ENCODE measurements around the gene NLRX1. TPM values are rescaled to one million over a fixed set of nuclear protein-coding genes. Genes with fewer than 3 reads are reported as not detected.

Gene NLRX1
- total and polyA plus RNA-seq, 10 of the 15 experiments (the other 5 are each of a cell fraction or from before 2014, with no cell fraction given), result 0.85 to 18.5 (median 10.0) TPM

GRCh38 chr11:119195680-119196079, 27.2 kb downstream of the NLRX1 start:
- peak; percentile 79 for ATAC-seq
- Histone ChIP-seq H3K79me2 (ENCODE audit: control insufficient read depth, insufficient read depth, low read length) (no peaks in the 10 kb centered on the region), H4K20me1 (ENCODE audit: control insufficient read depth, insufficient read depth) (no peaks in the 10 kb centered on the region), H3K4me3 (no peak overlapping the region), H3K27me3 (replicated peaks in 1 of 2; ENCODE audit: control insufficient read depth in 2 of 2, insufficient read depth in 2 of 2, low read length in 1 of 2) (0 out of 4 replicates have a peak, but pooled peaks cover 0 to 2% of the 10 kb centered on the region in 2 experiments), H2AFZ (ENCODE audit: control insufficient read depth, low read depth, low read length) (no peak overlapping the region), H3K36me3 (ENCODE audit: control insufficient read depth in 2 of 2, insufficient read depth in 2 of 2, low read length in 1 of 2) (no peaks in the 10 kb centered on the region), H3K27ac (ENCODE audit: control insufficient read depth, insufficient read depth) (no peak overlapping the region), H3K9me3 (replicated peaks; ENCODE audit: control insufficient read depth, insufficient read depth, low read length) (no peaks in the 10 kb centered on the region), H3K4me2 (ENCODE audit: control insufficient read depth, insufficient read depth) (no peak overlapping the region), H3K4me1 (ENCODE audit: control insufficient read depth, insufficient read depth, low read length) (no peaks in the 10 kb centered on the region), H3K9ac (ENCODE audit: control insufficient read depth, insufficient read depth, low read length) (no peak overlapping the region)
- no peak for FAIRE-seq
- intact Hi-C loops (cut with micrococcal nuclease; ENCODE audit: unreplicated experiment) (loop anchor here (5.0 kb wide), 2 partner anchors 48 to 88 kb away; partner anchors contain the start of genes ABCG4 and C2CD2L), in situ Hi-C loops (cut with MboI) (no loop called here)
- DNase-seq (ENCODE audit: low read depth, low spot score), result no peak
- ChIA-PET CTCF (interaction anchor here (0.5 to 3.5 kb wide), 20 partner anchors 10 to 241 kb away, joined by 3 to 31 read pairs (median 8); partner anchors contain the start of genes CBL, HINFP, NLRX1 and VPS11), POLR2A (interaction anchor here (0.6 to 1.5 kb wide), 4 partner anchors 9 to 196 kb away, joined by 3 to 4 read pairs (median 4); no protein-coding TSS in a partner anchor), RAD21 (ENCODE audit: unreplicated experiment) (interaction anchor here (0.6 to 1.3 kb wide), 4 partner anchors 10 to 129 kb away, joined by 3 to 6 read pairs (median 6); partner anchors contain the start of genes CBL and VPS11), SMC1A (ENCODE audit: uncharacterized antibody, unreplicated experiment) (interaction anchor here (0.6 to 2.2 kb wide), 11 partner anchors 10 to 280 kb away, joined by 3 to 12 read pairs (median 5); partner anchors contain the start of gene CBL)
- TF ChIP-seq NFYB (IDR thresholded peaks at IDR 0.05; ENCODE audit: insufficient read depth, low read depth, low read length) (0 out of 2 replicates have a peak, but pooled peaks have one; percentile 42), SP1 (IDR thresholded peaks at IDR 0.05; ENCODE audit: low read depth, low read length) (peak; percentile 61), CBX3 (IDR thresholded peaks at IDR 0.05; ENCODE audit: borderline replicate concordance, low read depth) (no peak)
- TF ChIP-seq, protein P1, sequence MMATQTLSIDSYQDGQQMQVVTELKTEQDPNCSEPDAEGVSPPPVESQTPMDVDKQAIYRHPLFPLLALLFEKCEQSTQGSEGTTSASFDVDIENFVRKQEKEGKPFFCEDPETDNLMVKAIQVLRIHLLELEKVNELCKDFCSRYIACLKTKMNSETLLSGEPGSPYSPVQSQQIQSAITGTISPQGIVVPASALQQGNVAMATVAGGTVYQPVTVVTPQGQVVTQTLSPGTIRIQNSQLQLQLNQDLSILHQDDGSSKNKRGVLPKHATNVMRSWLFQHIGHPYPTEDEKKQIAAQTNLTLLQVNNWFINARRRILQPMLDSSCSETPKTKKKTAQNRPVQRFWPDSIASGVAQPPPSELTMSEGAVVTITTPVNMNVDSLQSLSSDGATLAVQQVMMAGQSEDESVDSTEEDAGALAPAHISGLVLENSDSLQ (IDR thresholded peaks at IDR 0.05), result peak; percentile 95
- TF ChIP-seq, protein P2, sequence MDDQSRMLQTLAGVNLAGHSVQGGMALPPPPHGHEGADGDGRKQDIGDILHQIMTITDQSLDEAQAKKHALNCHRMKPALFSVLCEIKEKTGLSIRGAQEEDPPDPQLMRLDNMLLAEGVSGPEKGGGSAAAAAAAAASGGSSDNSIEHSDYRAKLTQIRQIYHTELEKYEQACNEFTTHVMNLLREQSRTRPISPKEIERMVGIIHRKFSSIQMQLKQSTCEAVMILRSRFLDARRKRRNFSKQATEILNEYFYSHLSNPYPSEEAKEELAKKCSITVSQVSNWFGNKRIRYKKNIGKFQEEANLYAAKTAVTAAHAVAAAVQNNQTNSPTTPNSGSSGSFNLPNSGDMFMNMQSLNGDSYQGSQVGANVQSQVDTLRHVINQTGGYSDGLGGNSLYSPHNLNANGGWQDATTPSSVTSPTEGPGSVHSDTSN (IDR thresholded peaks at IDR 0.05; ENCODE audit: insufficient replicate concordance, low read depth, low read length), result peak; percentile 92
- no TSS peak for BruUV-seq (replicated peaks)
- WGBS (ENCODE audit: insufficient coverage, insufficient replicate concordance, low lambda C conversion rate, missing lambda C conversion rate), result 5% methylated on average over 6 of the region's 6 CpGs

Measured in GM12878 (cell line).